OCI-M2 (cell line): ENCODE data around the gene SH3RF2.
"Not testable (repeated sequence)": the region's sequence is repeated elsewhere in the genome, so short reads cannot be mapped to it uniquely, and the experiment has no call there.

Source experiments
- DNase-seq: peaks from one replicate; lab custom pipeline; 2025; ENCODE audit not compliant: unreplicated experiment; lab: John Stamatoyannopoulos, UW

Gene SH3RF2

GRCh38 chr5:145948921-145949320, 12.5 kb downstream of the SH3RF2 start:
- DNase-seq, result no peak

DNA sequence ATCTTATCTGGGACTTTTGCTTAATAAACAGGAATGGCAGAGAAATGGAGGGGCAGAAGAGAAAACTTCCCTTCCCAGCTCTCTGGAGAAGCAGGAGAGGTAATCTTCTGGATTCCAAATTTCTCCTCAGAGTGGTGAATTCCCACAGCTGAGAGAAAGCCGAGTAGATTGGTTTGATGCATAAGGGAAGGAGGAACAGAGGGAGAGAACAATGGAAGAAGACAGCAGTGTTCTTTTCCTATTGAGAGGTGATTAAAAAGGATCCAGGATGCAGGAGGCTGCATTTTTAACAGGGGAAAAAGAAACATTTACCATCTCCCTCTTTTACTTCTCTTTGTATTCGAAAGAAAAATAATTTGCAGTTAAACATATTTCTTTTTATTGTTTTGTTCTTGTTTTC, 13.1 kb downstream of the SH3RF2 start:
- DNase-seq, result no peak

DNA sequence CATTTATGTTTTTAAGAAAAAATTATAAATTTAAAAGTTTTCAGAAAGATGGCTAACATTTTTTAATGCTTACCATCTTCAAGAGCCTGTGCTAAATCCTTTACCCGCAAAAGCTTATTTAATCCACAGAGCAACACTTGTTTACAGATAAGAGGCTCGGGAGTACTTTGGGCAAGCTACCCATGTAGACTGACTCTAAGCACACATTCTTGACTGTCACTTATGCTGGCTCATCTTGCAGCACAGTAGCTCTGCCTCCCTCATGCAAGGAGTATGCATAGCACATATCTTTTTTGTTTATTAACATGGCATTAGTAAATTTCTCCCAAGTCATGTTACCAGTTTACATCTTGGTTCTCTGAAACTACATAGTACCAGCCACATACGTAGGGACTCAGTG, 14.7 kb downstream of the SH3RF2 start:
- DNase-seq, result no peak

GRCh38 chr5:145953202-145953601, 16.8 kb downstream of the SH3RF2 start:
- DNase-seq, result no peak

DNA sequence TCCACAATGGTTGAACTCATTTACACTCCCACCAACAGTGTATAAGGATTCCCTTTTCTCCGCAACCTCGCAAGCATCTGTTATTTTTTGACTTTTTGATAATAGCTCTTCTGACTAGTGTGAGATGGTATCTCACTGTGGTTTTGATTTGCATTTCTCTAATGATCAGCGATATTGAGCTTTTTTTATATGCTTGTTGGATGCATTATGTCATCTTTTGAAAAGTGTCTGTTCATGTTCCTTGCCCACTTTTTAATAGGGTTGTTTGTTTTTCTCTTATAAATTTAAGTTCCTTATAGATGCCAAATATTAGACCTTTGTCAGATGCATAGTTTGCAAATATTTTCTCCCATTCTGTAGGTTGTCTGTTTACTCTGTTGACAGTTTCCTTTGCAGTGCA, 17.8 kb downstream of the SH3RF2 start:
- DNase-seq, result not testable (repeated sequence)

GRCh38 chr5:145957388-145957787, 21.0 kb downstream of the SH3RF2 start:
- DNase-seq, result no peak

- no peak for DNase-seq
Measured at GRCh38 chr5:145958436-145958835, 22.1 kb downstream of the SH3RF2 start.

- no peak for DNase-seq
Measured at GRCh38 chr5:145960166-145960565, 23.8 kb downstream of the SH3RF2 start.

DNA sequence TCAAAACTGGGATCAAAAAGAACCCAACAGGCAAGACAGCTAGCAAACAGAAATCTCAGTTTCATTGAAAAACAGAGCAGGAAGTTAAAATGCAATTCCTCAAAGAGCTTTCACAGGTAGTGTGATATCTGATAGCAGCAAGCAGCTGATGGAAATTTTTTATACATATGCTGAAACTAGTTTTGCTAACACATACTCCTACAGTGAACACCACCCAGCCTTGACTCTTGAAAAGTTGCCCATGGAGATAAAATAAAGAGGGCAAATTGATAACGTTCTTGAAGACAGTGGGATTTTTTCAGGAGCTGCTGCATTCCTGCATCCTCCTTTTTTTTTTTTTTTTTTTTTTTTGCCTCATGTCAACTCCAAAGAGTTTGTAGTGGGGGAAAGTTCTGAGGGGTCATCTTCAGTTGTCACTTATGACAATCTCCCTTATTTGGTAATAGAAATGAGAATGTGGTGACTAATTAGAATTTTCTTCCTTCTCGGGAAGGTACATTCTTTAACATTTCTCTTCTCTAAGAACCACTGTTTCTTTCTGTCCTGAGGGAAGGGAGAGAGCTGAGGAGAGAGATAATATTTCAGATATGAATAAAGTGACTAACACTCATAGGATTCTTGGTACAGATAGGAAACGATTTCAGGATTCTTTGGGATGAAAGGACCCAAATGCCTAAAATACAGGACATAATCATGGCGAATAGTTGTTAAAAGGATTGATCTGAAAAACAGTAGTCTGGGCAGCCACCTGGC, 24.6 kb downstream of the SH3RF2 start:
- no peak for DNase-seq

DNA sequence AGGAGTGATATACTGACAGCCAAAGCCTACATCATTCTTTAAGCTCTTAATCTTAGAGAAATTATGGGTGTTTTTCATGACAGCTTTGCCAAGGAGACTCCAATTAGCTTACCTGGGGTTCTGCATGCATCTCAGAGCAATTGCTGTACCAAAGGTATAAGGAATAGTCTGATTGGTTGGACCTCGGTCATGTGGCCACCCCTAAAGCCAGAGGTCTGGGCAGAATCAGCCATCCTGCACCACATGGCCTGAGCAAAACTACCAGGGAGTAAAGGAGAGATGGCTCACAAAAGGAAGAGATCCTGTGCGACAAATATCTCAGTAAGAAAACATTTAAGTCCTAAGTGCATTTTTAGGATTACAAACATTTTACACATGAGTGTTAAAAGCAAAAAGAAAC, 25.6 kb downstream of the SH3RF2 start:
- DNase-seq, result no peak

DNA sequence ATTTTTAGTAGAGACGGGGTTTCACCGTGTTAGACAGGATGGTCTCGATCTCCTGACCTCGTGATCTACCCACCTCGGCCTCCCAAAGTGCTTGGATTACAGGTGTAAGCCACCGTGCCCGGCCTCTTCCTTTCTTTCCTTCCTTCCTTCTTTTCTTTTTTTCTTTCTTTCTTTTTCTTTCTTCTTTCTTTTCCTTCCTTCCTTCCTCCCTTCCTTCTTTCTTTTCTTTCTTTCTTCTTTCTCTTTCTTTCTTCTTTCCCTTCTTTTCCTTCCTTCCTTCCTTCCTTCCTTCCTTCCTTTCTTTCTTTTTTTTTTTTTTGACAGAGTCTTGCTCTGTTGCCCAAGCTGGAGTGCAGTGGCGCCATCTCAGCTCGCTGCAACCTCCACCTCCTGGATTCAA, 27.6 kb downstream of the SH3RF2 start:
- not testable (repeated sequence) for DNase-seq

- DNase-seq, result no peak
Measured at GRCh38 chr5:145965804-145966203, 29.4 kb downstream of the SH3RF2 start.

GRCh38 chr5:145967296-145967695, 30.9 kb downstream of the SH3RF2 start:
- no peak for DNase-seq

DNA sequence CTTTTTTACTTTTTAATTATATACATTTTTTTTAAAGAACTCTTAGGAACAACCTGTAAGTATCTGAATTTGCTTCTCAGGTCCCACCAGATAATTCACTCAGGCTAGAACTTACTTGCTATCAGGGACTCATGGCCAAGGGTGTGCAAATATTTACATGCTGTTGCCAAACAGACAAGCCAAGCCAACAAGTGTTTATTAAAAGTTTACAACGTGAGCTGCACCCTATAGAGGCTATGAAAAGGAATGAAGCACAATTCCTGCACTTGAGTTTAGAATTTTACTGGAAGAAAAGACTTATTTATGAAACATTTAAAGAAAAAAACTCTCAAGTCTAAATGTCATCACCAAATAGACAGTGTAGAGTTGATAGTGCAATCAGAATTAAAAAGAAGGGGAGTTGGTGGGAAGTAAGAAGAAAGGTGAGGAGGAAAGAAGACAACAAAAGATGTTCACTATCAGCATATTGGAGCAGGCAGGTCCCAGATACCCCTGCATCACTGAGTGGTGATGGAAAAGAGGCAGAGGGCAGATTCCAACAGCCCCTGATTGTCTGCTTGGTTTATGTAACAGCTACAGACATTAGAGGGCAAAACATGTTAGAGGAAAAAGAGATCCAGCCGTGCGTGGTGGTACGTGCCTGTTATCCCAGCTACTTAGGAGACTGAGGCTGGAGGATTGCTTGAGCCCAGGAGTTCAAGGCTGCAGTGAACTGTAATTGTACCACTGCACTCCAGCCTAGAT, 32.8 kb downstream of the SH3RF2 start:
- no peak for DNase-seq

- no peak for DNase-seq
Measured at GRCh38 chr5:145969714-145970092, 33.3 kb downstream of the SH3RF2 start.

DNA sequence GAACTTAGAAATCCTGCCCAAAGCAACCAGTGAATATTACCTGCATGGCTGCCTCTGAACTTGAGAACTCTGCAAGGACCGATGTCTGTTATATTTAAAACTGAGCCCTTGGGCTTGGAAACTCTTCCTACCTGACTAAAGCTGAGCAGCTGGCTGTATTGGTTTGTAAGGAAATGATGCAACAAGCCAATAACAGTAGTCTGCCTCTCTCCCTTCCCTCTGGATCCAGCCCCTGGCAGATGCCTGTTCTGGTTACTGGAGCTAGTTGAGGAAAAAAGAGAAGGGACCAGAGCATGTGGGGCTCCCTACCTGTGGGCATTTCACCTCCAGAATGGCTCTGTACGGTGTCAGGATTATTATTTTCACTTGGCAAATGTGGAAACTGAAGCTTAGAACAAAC, 34.7 kb downstream of the SH3RF2 start:
- no peak for DNase-seq

DNA sequence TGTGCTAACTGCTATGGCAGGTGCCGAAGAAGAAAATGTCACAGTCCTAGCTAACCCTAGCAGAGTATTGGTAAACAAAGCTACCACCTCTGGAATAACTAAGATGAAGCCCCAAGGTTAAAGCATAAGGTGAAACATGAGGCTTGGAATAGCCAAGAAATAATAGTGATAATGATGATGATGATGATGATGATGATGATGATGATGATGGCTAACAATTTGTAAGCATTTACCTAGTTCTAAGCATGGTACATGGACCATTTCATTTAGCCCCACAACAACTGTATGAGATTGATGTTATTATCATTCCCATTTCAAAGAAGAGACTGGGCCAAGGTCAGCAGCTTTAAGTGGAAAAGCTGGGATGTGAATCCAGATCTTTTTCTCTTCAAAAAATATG, 35.3 kb downstream of the SH3RF2 start:
- no peak for DNase-seq

DNA sequence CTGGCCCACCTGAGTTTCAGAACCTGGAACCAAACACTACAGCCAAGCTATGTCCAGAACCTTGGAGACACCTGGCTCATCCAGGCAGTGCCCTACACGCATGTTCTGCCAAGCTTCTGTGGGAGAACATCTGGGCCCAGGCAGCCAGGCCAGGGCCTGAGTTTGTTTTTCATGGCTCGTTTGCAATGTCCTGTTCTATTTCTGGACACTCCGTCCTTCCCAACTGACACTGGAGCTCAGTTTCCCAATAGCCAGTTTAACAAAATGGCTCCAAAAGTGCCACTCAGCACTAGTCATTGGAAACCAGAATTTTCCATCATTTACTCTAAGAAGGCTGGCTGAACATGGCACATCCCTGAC, 38.6 kb downstream of the SH3RF2 start:
- no peak for DNase-seq

- DNase-seq, result no peak
Measured at GRCh38 chr5:145975361-145976066, 39.1 kb downstream of the SH3RF2 start.

DNA sequence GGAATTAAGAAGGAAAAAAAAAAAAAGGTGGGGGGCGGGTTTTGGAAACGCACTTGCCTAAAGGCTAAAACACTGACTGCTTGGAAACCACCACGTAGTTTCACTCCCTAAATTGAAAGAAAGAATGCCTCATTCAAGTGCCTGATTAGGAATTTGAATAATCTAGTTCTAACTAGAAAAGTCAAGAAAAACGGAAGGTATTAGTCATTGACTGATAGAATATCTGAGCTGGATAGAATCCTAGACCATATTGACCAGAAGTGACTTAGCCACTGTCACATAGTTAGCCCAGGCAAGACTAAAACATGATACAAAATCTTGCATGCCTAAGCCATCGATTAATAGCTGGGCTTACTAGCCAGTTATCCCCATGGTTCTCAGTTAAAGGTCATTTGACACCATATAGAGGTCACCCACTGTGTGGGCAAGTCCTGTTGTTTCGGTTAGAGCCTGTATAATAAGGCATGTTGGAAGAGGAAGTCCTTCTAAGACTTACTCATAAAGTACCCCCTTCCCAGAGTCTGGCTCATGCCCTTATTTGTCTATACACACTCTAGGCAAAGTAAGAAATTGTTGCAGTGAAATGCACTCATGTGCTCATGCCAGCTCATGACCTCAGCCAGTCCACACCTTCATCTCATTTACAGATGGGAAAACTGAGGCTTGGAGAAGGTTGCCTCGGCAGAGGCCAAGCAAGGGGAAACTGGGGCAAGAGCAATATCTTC, 40.2 kb downstream of the SH3RF2 start:
- DNase-seq, result no peak

- no peak for DNase-seq
Measured at GRCh38 chr5:145978171-145978570, 41.8 kb downstream of the SH3RF2 start.
